ENCODE data around the gene KRTAP5-10.
A peak's percentile ranks its signal among the peaks of the same experiment; 100 is the strongest.
"Not testable (repeated sequence)": the region's sequence is repeated elsewhere in the genome, so short reads cannot be mapped to it uniquely, and the experiment has no call there.

KRTAP5-10 gene

DNA sequence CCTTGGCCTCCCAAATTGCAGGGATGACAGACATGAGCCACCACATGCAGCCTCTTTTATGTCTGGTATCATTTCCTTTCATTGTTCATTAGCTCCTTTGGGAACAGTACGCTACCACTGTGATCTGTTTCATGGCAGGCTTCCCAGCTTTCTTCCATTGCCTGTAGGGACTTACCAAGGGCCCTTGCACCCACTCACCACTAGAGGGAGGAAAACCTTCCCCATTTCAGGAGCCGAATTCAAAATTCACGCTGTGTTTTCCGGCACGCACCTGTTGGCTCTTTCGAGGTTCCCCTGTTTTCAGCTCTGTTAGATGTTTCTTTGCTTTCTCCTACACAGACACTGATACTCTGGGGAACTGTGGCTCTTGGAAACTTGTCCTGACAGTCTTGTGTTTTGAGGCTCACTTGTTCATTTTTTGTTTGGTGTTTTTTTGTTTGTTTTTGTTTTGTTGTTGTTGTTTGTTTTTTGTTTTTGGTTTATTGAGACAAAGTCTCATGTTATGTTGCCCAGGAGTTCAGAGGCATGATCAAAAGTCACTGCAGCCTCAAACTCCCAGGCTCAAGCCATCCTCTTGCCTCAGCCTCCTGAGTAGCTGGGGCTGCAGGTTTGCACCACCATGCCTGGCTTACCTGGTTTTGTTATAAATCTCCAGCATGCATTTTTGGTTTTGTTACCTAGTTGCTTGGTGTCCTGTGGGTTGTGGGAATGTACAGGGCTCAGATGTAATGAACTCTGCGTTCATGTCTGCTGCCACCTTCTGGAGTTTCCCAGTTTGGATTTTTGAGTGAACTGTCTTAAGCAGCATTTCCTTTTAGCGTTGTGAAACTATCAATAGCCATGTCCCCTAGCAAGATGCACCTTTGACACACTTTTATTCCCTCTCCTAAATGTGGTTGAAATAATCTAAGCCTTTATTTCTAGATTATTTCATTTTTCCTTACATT lies 15.0 kb downstream of the KRTAP5-10 start:
- Histone ChIP-seq H3K79me2 (ENCODE audit: control insufficient read depth, low read length) (no peaks in the 10 kb centered on the region), H3K4me1 (ENCODE audit: control insufficient read depth, low read length) (peaks cover 4% of the 10 kb centered on the region), H3K27me3 (ENCODE audit: control insufficient read depth, low read length) (0 out of 2 replicates have a peak, but pooled peaks cover 4% of the 10 kb centered on the region), H3K9me2 (replicated peaks; ENCODE audit: control insufficient read depth, low read length) (no peaks in the 10 kb centered on the region), H3K27ac (ENCODE audit: low read depth, low read length) (no peak overlapping the region), H3K4me3 (ENCODE audit: low read length) (no peak overlapping the region), H3K9me3 (ENCODE audit: control insufficient read depth, insufficient read depth, low read length) (no peaks in the 10 kb centered on the region), H3K36me3 (ENCODE audit: control insufficient read depth, low read length) (no peaks in the 10 kb centered on the region), H3F3A (ENCODE audit: control insufficient read depth, insufficient read depth) (no peaks in the 10 kb centered on the region), H3K4me2 (ENCODE audit: low read length) (no peak overlapping the region), H4K20me1 (ENCODE audit: control insufficient read depth, insufficient read depth, low read depth, low read length) (no peaks in the 10 kb centered on the region)
- TF ChIP-seq, protein P1, sequence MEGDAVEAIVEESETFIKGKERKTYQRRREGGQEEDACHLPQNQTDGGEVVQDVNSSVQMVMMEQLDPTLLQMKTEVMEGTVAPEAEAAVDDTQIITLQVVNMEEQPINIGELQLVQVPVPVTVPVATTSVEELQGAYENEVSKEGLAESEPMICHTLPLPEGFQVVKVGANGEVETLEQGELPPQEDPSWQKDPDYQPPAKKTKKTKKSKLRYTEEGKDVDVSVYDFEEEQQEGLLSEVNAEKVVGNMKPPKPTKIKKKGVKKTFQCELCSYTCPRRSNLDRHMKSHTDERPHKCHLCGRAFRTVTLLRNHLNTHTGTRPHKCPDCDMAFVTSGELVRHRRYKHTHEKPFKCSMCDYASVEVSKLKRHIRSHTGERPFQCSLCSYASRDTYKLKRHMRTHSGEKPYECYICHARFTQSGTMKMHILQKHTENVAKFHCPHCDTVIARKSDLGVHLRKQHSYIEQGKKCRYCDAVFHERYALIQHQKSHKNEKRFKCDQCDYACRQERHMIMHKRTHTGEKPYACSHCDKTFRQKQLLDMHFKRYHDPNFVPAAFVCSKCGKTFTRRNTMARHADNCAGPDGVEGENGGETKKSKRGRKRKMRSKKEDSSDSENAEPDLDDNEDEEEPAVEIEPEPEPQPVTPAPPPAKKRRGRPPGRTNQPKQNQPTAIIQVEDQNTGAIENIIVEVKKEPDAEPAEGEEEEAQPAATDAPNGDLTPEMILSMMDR (IDR thresholded peaks at IDR 0.05; ENCODE audit: low read depth, low read length, poor library complexity, severe bottlenecking), result peak; percentile 66
- no peak for TF ChIP-seq EZH2phosphoT487 (IDR thresholded peaks at IDR 0.05; ENCODE audit: borderline replicate concordance, low read length)

DNA sequence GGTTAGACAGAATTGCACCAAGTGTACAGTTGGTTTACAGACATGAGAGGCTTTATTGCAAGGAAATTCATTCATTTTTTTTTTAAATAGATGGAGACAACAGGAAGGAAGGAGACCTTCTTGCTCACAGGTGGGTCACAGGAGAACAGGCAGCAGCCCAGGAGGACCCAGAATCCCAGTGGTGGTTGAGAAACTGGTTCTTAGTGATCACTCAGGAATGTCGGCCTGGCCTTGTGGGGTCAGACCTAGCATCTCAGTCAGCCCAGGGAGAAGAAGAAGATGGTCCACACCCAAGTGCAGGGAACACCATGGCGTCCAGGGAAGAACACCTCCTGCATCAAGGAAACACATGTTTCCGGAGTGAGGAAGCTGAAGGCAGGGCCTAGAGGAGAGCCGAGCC lies 16.5 kb downstream of the KRTAP5-10 start:
- Histone ChIP-seq H4K20me1 (ENCODE audit: control insufficient read depth, insufficient read depth, low read depth, low read length) (no peaks in the 10 kb centered on the region), H3K9me3 (ENCODE audit: control insufficient read depth, insufficient read depth, low read length) (no peaks in the 10 kb centered on the region), H3F3A (ENCODE audit: control insufficient read depth, insufficient read depth) (no peaks in the 10 kb centered on the region), H3K4me3 (ENCODE audit: low read length) (no peak overlapping the region), H3K79me2 (ENCODE audit: control insufficient read depth, low read length) (no peaks in the 10 kb centered on the region), H3K9me2 (replicated peaks; ENCODE audit: control insufficient read depth, low read length) (no peaks in the 10 kb centered on the region), H3K4me2 (ENCODE audit: low read length) (no peak overlapping the region), H3K4me1 (ENCODE audit: control insufficient read depth, low read length) (peaks cover 4% of the 10 kb centered on the region), H3K27me3 (ENCODE audit: control insufficient read depth, low read length) (0 out of 2 replicates have a peak, but pooled peaks cover 4% of the 10 kb centered on the region), H3K36me3 (ENCODE audit: control insufficient read depth, low read length) (no peaks in the 10 kb centered on the region), H3K27ac (ENCODE audit: low read depth, low read length) (no peak overlapping the region)
- TF ChIP-seq, protein P1 (IDR thresholded peaks at IDR 0.05; ENCODE audit: low read depth, low read length, poor library complexity, severe bottlenecking), result no peak
- TF ChIP-seq EZH2phosphoT487 (IDR thresholded peaks at IDR 0.05; ENCODE audit: borderline replicate concordance, low read length), result no peak

DNA sequence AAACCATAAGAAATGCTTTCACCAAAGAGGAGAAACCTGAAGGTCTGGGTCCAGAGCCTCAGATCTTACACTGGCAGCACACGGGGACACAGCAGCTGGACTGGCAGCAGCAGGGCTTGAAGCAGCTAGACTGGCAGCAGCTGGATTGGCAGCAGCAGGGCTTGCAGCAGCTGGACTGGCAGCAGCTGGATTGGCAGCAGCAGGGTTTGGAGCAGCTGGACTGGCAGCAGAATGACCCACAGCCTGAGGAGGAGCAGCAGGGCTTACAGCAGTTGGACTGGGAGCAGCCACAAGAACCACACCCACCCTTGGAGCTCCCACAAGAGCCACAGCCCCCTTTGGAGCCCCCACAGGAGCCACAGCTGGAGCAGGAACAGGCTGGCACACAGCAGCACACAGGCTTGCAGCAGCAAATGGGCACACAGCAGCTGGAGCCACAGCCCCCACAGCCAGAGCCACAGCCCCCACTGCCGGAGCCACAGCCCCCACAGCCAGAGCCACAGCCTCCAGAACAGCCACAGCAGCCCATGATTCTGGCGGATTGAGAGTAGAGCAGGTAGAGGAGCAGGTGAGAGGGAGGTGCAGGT lies 17.0 kb downstream of the KRTAP5-10 start, which contains the start of gene KRTAP5-11:
Gene KRTAP5-11 (minus strand): TSS at position 567 of the 587 bp plus-strand sequence. CDS start 38 bp downstream, at position 529.
- TF ChIP-seq, protein P1 (IDR thresholded peaks at IDR 0.05; ENCODE audit: low read depth, low read length, poor library complexity, severe bottlenecking), result no peak
- TF ChIP-seq EZH2phosphoT487 (IDR thresholded peaks at IDR 0.05; ENCODE audit: borderline replicate concordance, low read length), result no peak
- Histone ChIP-seq H3K36me3 (ENCODE audit: control insufficient read depth, low read length) (no peaks in the 10 kb centered on the region), H3K9me2 (replicated peaks; ENCODE audit: control insufficient read depth, low read length) (no peaks in the 10 kb centered on the region), H3K79me2 (ENCODE audit: control insufficient read depth, low read length) (no peaks in the 10 kb centered on the region), H3K4me2 (ENCODE audit: low read length) (no peak within 1 kb of the TSS), H4K20me1 (ENCODE audit: control insufficient read depth, insufficient read depth, low read depth, low read length) (no peaks in the 10 kb centered on the region), H3K4me1 (ENCODE audit: control insufficient read depth, low read length) (peaks cover 4% of the 10 kb centered on the region), H3K9me3 (ENCODE audit: control insufficient read depth, insufficient read depth, low read length) (no peaks in the 10 kb centered on the region), H3F3A (ENCODE audit: control insufficient read depth, insufficient read depth) (no peaks in the 10 kb centered on the region), H3K4me3 (ENCODE audit: low read length) (no peak within 1 kb of the TSS), H3K27me3 (ENCODE audit: control insufficient read depth, low read length) (0 out of 2 replicates have a peak, but pooled peaks cover 4% of the 10 kb centered on the region), H3K27ac (ENCODE audit: low read depth, low read length) (no peak within 1 kb of the TSS)

DNA sequence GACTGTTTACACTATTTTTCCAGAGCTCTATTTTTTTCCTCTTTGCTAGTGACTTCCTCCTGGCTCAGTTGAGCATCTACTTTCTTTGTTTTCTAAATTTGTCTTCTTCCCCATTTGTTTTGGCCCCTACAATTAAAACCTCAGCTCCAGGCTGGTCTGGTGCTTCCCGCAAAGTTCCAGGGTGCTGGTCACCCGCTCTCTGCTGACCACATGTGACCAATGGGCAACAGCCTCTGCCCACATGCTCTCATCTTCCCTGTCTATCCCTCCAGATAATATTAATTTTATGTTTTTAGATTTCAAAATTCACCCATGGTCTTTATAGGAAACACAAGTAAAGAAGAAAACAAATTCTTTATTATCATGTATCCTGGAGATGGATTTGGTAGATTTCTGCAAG lies 17.6 kb downstream of the KRTAP5-10 start:
- H3F3A ChIP-seq (ENCODE audit: control insufficient read depth, insufficient read depth); H3K4me2 ChIP-seq (ENCODE audit: low read length); H3K4me3 ChIP-seq (ENCODE audit: low read length): not testable (repeated sequence)

DNA sequence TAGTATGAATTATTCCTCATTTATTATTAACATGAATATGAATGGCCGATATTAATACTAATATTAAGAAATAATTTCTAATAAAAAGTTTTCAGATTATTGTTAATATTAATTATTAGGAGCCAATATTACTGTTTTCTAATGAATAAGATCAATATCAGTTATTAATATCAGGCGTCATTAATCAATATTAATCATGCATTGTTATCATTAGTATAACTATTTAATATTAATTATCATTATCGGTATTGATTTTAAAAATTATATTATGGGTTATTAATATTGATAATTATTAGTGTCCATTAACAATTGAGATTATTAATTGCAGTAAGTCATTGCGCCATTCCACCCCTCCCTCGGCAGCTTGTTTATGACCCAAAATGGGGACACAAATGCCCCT lies 20.3 kb downstream of the KRTAP5-10 start:
- not testable (repeated sequence) for H3K9me3 ChIP-seq (ENCODE audit: control insufficient read depth, insufficient read depth, low read length); H3K27me3 ChIP-seq (ENCODE audit: control insufficient read depth, low read length); H3K4me2 ChIP-seq (ENCODE audit: low read length); H3K27ac ChIP-seq (ENCODE audit: low read depth, low read length); H3K9me2 ChIP-seq (replicated peaks; ENCODE audit: control insufficient read depth, low read length); H3K79me2 ChIP-seq (ENCODE audit: control insufficient read depth, low read length); H3K4me1 ChIP-seq (ENCODE audit: control insufficient read depth, low read length); H3K36me3 ChIP-seq (ENCODE audit: control insufficient read depth, low read length); H4K20me1 ChIP-seq (ENCODE audit: control insufficient read depth, insufficient read depth, low read depth, low read length); H3K4me3 ChIP-seq (ENCODE audit: low read length); H3F3A ChIP-seq (ENCODE audit: control insufficient read depth, insufficient read depth)

More for the DNA sequence above, 17.6 kb downstream of the KRTAP5-10 start:
- not testable (repeated sequence) for H3K36me3 ChIP-seq (ENCODE audit: control insufficient read depth, low read length); H3K4me1 ChIP-seq (ENCODE audit: control insufficient read depth, low read length); H4K20me1 ChIP-seq (ENCODE audit: control insufficient read depth, insufficient read depth, low read depth, low read length); H3K27me3 ChIP-seq (ENCODE audit: control insufficient read depth, low read length); H3K9me2 ChIP-seq (replicated peaks; ENCODE audit: control insufficient read depth, low read length); H3K27ac ChIP-seq (ENCODE audit: low read depth, low read length); H3K9me3 ChIP-seq (ENCODE audit: control insufficient read depth, insufficient read depth, low read length); H3K79me2 ChIP-seq (ENCODE audit: control insufficient read depth, low read length)

Measured in DOHH2 (cell line).